OCI-LY7 (cell line): ENCODE data around the gene ASB5.

Experiments
- CTCF ChIP-seq: fragments of 200-600 bp; sonication (generic); conservative IDR thresholded peaks from 2 replicates; pipeline ENCODE4 v1.5.1; 2014; ENCODE audit warnings: mild to moderate bottlenecking, antibody characterized with exemption, low read length, moderate library complexity, mixed read lengths
- EZH2phosphoT487 ChIP-seq: fragments of 200-600 bp; sonication (generic); IDR thresholded peaks from 2 replicates; pipeline ENCODE4 v1.6.1; 2018; ENCODE audit warnings: low read depth, borderline replicate concordance, mild to moderate bottlenecking, mixed run types, antibody characterized with exemption, low read length, moderate library complexity, mixed read lengths

DNA sequence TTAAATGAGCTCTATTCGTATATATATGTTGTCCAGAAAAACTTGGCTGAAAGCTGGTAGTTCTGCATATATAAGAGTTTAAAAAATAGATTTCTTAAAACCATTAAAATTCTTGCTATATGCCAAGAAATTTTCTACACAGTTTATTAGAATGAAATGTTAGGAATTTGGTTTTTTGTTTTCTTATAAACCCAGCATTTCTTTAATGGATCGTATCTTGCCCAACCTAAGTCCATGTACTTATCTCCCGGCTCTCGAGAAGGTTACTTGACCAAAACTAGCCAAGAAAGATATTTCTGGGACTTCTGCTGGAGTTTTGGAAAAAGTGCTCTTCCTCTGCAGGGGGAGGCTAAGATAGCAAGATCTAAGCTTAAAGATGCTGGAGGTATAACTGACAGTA lies 4.7 kb upstream of the ASB5 start:
- no peak for TF ChIP-seq CTCF
- TF ChIP-seq EZH2phosphoT487, result no peak
